ENCODE measurements around the gene SIGLEC9. TPM values are rescaled to one million over a fixed set of nuclear protein-coding genes. Genes with fewer than 3 reads are reported as not detected.

Gene SIGLEC9
- polyA plus RNA-seq, 4 donors = 0.81 to 3.4 (median 1.0) TPM

- FAIRE-seq = no peak
- Histone ChIP-seq H3K27me3 (ENCODE audit: control insufficient read depth in 3 of 3, insufficient read depth in 3 of 3, low read length in 3 of 3) (no peaks in the 10 kb centered on the region), H3K27ac (ENCODE audit: low read depth in 1 of 3, low read length in 2 of 3) (no peak overlapping the region), H3K36me3 (ENCODE audit: control insufficient read depth in 3 of 3, insufficient read depth in 2 of 3, low read depth in 1 of 3, low read length in 3 of 3) (no peaks in the 10 kb centered on the region), H3K4me3 (ENCODE audit: low read depth in 1 of 3, low read length in 3 of 3) (no peak overlapping the region), H3K4me1 (ENCODE audit: control insufficient read depth in 3 of 3, insufficient read depth in 2 of 3, low read depth in 1 of 3, low read length in 2 of 3) (no peaks in the 10 kb centered on the region), H3K9me3 (ENCODE audit: control insufficient read depth in 2 of 2, insufficient read depth in 1 of 2, low read depth in 1 of 2, low read length in 1 of 2) (no peaks in the 10 kb centered on the region)
- no peak for DNase-seq
- 23 to 42% (median 37%) methylated on average over 4 of the region's 4 CpGs for WGBS, 3 donors
These were observed 41.5 kb upstream of the SIGLEC9 start for GRCh38 chr19:51083181-51083580.

- WGBS, 3 donors = 77 to 81% (median 79%) methylated on average over 13 to 14 of the region's 14 CpGs
- H3K9me3 ChIP-seq (ENCODE audit: control insufficient read depth in 2 of 2, insufficient read depth in 1 of 2, low read depth in 1 of 2, low read length in 1 of 2) = no peaks in the 10 kb centered on the region
- H3K27me3 ChIP-seq (ENCODE audit: control insufficient read depth in 3 of 3, insufficient read depth in 3 of 3, low read length in 3 of 3) = no peaks in the 10 kb centered on the region
- H3K27ac ChIP-seq (ENCODE audit: low read depth in 1 of 3, low read length in 2 of 3) = no peak overlapping the region
- FAIRE-seq (no peak), DNase-seq (no peak)
- no peaks in the 10 kb centered on the region for H3K36me3 ChIP-seq (ENCODE audit: control insufficient read depth in 3 of 3, insufficient read depth in 2 of 3, low read depth in 1 of 3, low read length in 3 of 3)
- no peak overlapping the region for H3K4me3 ChIP-seq (ENCODE audit: low read depth in 1 of 3, low read length in 3 of 3)
- H3K4me1 ChIP-seq (ENCODE audit: control insufficient read depth in 3 of 3, insufficient read depth in 2 of 3, low read depth in 1 of 3, low read length in 2 of 3) = no peaks in the 10 kb centered on the region
These were observed 40.9 kb upstream of the SIGLEC9 start for GRCh38 chr19:51083783-51084182.

- H3K9me3 ChIP-seq (ENCODE audit: control insufficient read depth in 2 of 2, insufficient read depth in 1 of 2, low read depth in 1 of 2, low read length in 1 of 2) = no peaks in the 10 kb centered on the region
- DNase-seq (no peak), FAIRE-seq (no peak)
- no peaks in the 10 kb centered on the region for H3K36me3 ChIP-seq (ENCODE audit: control insufficient read depth in 3 of 3, insufficient read depth in 2 of 3, low read depth in 1 of 3, low read length in 3 of 3)
- H3K27me3 ChIP-seq (ENCODE audit: control insufficient read depth in 3 of 3, insufficient read depth in 3 of 3, low read length in 3 of 3) = no peaks in the 10 kb centered on the region
- 61 to 80% (median 65%) methylated on average over 7 of the region's 7 CpGs for WGBS, 3 donors
- no peaks in the 10 kb centered on the region for H3K4me1 ChIP-seq (ENCODE audit: control insufficient read depth in 3 of 3, insufficient read depth in 2 of 3, low read depth in 1 of 3, low read length in 2 of 3)
- H3K4me3 ChIP-seq (ENCODE audit: low read depth in 1 of 3, low read length in 3 of 3) = no peak overlapping the region
- no peak overlapping the region for H3K27ac ChIP-seq (ENCODE audit: low read depth in 1 of 3, low read length in 2 of 3)
These were observed 40.2 kb upstream of the SIGLEC9 start for GRCh38 chr19:51084505-51084904.

GRCh38 chr19:51086153-51086850 lies 38.4 kb upstream of the SIGLEC9 start:
- FAIRE-seq (no peak), DNase-seq (no peak)
- 83% methylated on average over 17 to 18 of the region's 18 CpGs for WGBS, 3 donors
- Histone ChIP-seq H3K4me1 (ENCODE audit: control insufficient read depth in 3 of 3, insufficient read depth in 2 of 3, low read depth in 1 of 3, low read length in 2 of 3) (no peaks in the 10 kb centered on the region), H3K27me3 (ENCODE audit: control insufficient read depth in 3 of 3, insufficient read depth in 3 of 3, low read length in 3 of 3) (no peaks in the 10 kb centered on the region), H3K36me3 (ENCODE audit: control insufficient read depth in 3 of 3, insufficient read depth in 2 of 3, low read depth in 1 of 3, low read length in 3 of 3) (no peaks in the 10 kb centered on the region), H3K9me3 (ENCODE audit: control insufficient read depth in 2 of 2, insufficient read depth in 1 of 2, low read depth in 1 of 2, low read length in 1 of 2) (no peaks in the 10 kb centered on the region), H3K4me3 (ENCODE audit: low read depth in 1 of 3, low read length in 3 of 3) (no peak overlapping the region), H3K27ac (ENCODE audit: low read depth in 1 of 3, low read length in 2 of 3) (no peak overlapping the region)

GRCh38 chr19:51089786-51090185 lies 34.9 kb upstream of the SIGLEC9 start:
- DNase-seq (no peak), FAIRE-seq (no peak)
- WGBS, 3 donors = 86 to 95% (median 88%) methylated on average over 17 of the region's 17 CpGs
- no peaks in the 10 kb centered on the region for H3K27me3 ChIP-seq (ENCODE audit: control insufficient read depth in 3 of 3, insufficient read depth in 3 of 3, low read length in 3 of 3)
- no peaks in the 10 kb centered on the region for H3K9me3 ChIP-seq (ENCODE audit: control insufficient read depth in 2 of 2, insufficient read depth in 1 of 2, low read depth in 1 of 2, low read length in 1 of 2)
- H3K27ac ChIP-seq (ENCODE audit: low read depth in 1 of 3, low read length in 2 of 3) = no peak overlapping the region
- no peaks in the 10 kb centered on the region for H3K36me3 ChIP-seq (ENCODE audit: control insufficient read depth in 3 of 3, insufficient read depth in 2 of 3, low read depth in 1 of 3, low read length in 3 of 3)
- no peak overlapping the region for H3K4me3 ChIP-seq (ENCODE audit: low read depth in 1 of 3, low read length in 3 of 3)
- no peaks in the 10 kb centered on the region for H3K4me1 ChIP-seq (ENCODE audit: control insufficient read depth in 3 of 3, insufficient read depth in 2 of 3, low read depth in 1 of 3, low read length in 2 of 3)

GRCh38 chr19:51090471-51090870 lies 34.2 kb upstream of the SIGLEC9 start:
- H3K4me3 ChIP-seq (ENCODE audit: low read depth in 1 of 3, low read length in 3 of 3) = no peak overlapping the region
- DNase-seq = no peak
- no peaks in the 10 kb centered on the region for H3K9me3 ChIP-seq (ENCODE audit: control insufficient read depth in 2 of 2, insufficient read depth in 1 of 2, low read depth in 1 of 2, low read length in 1 of 2)
- no peaks in the 10 kb centered on the region for H3K36me3 ChIP-seq (ENCODE audit: control insufficient read depth in 3 of 3, insufficient read depth in 2 of 3, low read depth in 1 of 3, low read length in 3 of 3)
- H3K27ac ChIP-seq (ENCODE audit: low read depth in 1 of 3, low read length in 2 of 3) = no peak overlapping the region
- FAIRE-seq = no peak
- no peaks in the 10 kb centered on the region for H3K4me1 ChIP-seq (ENCODE audit: control insufficient read depth in 3 of 3, insufficient read depth in 2 of 3, low read depth in 1 of 3, low read length in 2 of 3)
- WGBS, 3 donors = 61 to 67% (median 64%) methylated on average over 8 of the region's 8 CpGs
- no peaks in the 10 kb centered on the region for H3K27me3 ChIP-seq (ENCODE audit: control insufficient read depth in 3 of 3, insufficient read depth in 3 of 3, low read length in 3 of 3)

- WGBS, 3 donors = 84 to 86% (median 85%) methylated on average over 10 of the region's 10 CpGs
- DNase-seq (no peak), FAIRE-seq (no peak)
- Histone ChIP-seq H3K27ac (ENCODE audit: low read depth in 1 of 3, low read length in 2 of 3) (no peak overlapping the region), H3K36me3 (ENCODE audit: control insufficient read depth in 3 of 3, insufficient read depth in 2 of 3, low read depth in 1 of 3, low read length in 3 of 3) (no peaks in the 10 kb centered on the region), H3K4me3 (ENCODE audit: low read depth in 1 of 3, low read length in 3 of 3) (no peak overlapping the region), H3K9me3 (ENCODE audit: control insufficient read depth in 2 of 2, insufficient read depth in 1 of 2, low read depth in 1 of 2, low read length in 1 of 2) (no peaks in the 10 kb centered on the region), H3K27me3 (ENCODE audit: control insufficient read depth in 3 of 3, insufficient read depth in 3 of 3, low read length in 3 of 3) (no peaks in the 10 kb centered on the region), H3K4me1 (ENCODE audit: control insufficient read depth in 3 of 3, insufficient read depth in 2 of 3, low read depth in 1 of 3, low read length in 2 of 3) (no peaks in the 10 kb centered on the region)
These were observed 33.6 kb upstream of the SIGLEC9 start for GRCh38 chr19:51091126-51091525.

GRCh38 chr19:51091895-51092873 lies 32.5 kb upstream of the SIGLEC9 start:
- H3K4me1 ChIP-seq (ENCODE audit: control insufficient read depth in 3 of 3, insufficient read depth in 2 of 3, low read depth in 1 of 3, low read length in 2 of 3) = no peaks in the 10 kb centered on the region
- H3K9me3 ChIP-seq (ENCODE audit: control insufficient read depth in 2 of 2, insufficient read depth in 1 of 2, low read depth in 1 of 2, low read length in 1 of 2) = no peaks in the 10 kb centered on the region
- WGBS, 3 donors = 24 to 54% (median 39%) methylated on average over 16 of the region's 16 CpGs
- no peaks in the 10 kb centered on the region for H3K27me3 ChIP-seq (ENCODE audit: control insufficient read depth in 3 of 3, insufficient read depth in 3 of 3, low read length in 3 of 3)
- FAIRE-seq (no peak), DNase-seq (no peak)
- H3K27ac ChIP-seq (ENCODE audit: low read depth in 1 of 3, low read length in 2 of 3) = no peak overlapping the region
- H3K36me3 ChIP-seq (ENCODE audit: control insufficient read depth in 3 of 3, insufficient read depth in 2 of 3, low read depth in 1 of 3, low read length in 3 of 3) = peaks cover 0 to under 1% (median 0%) of the 10 kb centered on the region in 3 donors
- no peak overlapping the region for H3K4me3 ChIP-seq (ENCODE audit: low read depth in 1 of 3, low read length in 3 of 3)

Data from small intestine (tissue), 7 donors.